HCT116 (cell line): ENCODE results near the gene MPPED1. TPM values are rescaled to one million over a fixed set of nuclear protein-coding genes. Genes with fewer than 3 reads are reported as not detected.

Experiments
- ATAC-seq: fragments of 200-7000 bp; cut with Tn5 transposase; 2 replicates; pipeline ENCODE4 v1.9.1; 2020; ENCODE audit warnings: mild to moderate bottlenecking, moderate library complexity
- BruUV-seq: library from RNA; stranded (reverse); fragments of 400-500 nt; replicated peaks from 2 replicates; lab custom pipeline; 2021; lab: Mats Ljungman, UMichigan
- CTCF ChIA-PET: fragments of 300-600 bp; sonication (Branson Sonifier 250); formaldehyde crosslinking; loops from one replicate; lab custom pipeline; 2021; ENCODE audit warnings: antibody characterized with exemption; lab: Charles Lee
- POLR2A ChIA-PET: fragments of 300-600, 350-600 bp; sonication (Branson Sonifier 250); formaldehyde crosslinking; loops from one replicate; lab custom pipeline; 2021; ENCODE audit warnings: antibody characterized with exemption; lab: Charles Lee
- RAD21 ChIA-PET, 2 experiments: fragments of 300-600 bp; sonication (Branson Sonifier 250); formaldehyde crosslinking; loops; one replicate each; lab custom pipeline; 2023; ENCODE audit warnings: low total read pairs in 2 of 2; ENCODE audit not compliant: uncharacterized antibody in 2 of 2, unreplicated experiment in 2 of 2, low non-redundant PET in 1 of 2; lab: Charles Lee
- DNase-seq: peaks from one replicate; pipeline ENCODE4 v3.0.0-alpha.2; 2010; ENCODE audit warnings: low read depth, low spot score
- H2AFZ ChIP-seq: fragments of 200-600 bp; shearing (Covaris generic), sonication (generic); 2 replicates; pipeline ENCODE4 v1.6.1; 2017; ENCODE audit warnings: low read depth, mixed run types, mixed read lengths, antibody characterized with exemption, low read length; ENCODE audit not compliant: poor library complexity, severe bottlenecking
- H3K27ac ChIP-seq: 2 replicates; pipeline ENCODE4 v1.5.1; 2012; ENCODE audit warnings: low read depth, low read length
- H3K27me3 ChIP-seq: fragments of 200-600 bp; sonication (generic); 2 replicates; pipeline ENCODE4 v1.6.1; 2016; ENCODE audit warnings: mixed run types, low read length, mixed read lengths; ENCODE audit not compliant: insufficient read depth
- H3K36me3 ChIP-seq, 2 experiments: fragments of 200-500 bp in 1 of 2; fragments of 200-600 bp in 1 of 2; sonication (Bioruptor generic) in 1 of 2; sonication (generic) in 1 of 2; 2 replicates each; pipeline versions ENCODE4 v1.5.1 to v1.6.1; 2014 to 2016; ENCODE audit warnings: low read length in 2 of 2, inconsistent platforms in 1 of 2, mixed read lengths in 1 of 2, mixed run types in 1 of 2; ENCODE audit not compliant: insufficient read depth in 2 of 2, control insufficient read depth in 1 of 2
- H3K4me1 ChIP-seq, 2 experiments: fragments of 200-600 bp in 1 of 2; sonication (generic) in 1 of 2; 2 replicates each; pipeline versions ENCODE4 v1.5.1 to v1.6.1; 2012 to 2017; ENCODE audit warnings: low read length in 2 of 2, inconsistent platforms in 1 of 2, mild to moderate bottlenecking in 1 of 2, mixed read lengths in 1 of 2, mixed run types in 1 of 2, moderate library complexity in 1 of 2; ENCODE audit not compliant: insufficient read depth in 2 of 2, control insufficient read depth in 1 of 2
- H3K4me2 ChIP-seq: fragments of 200-600 bp; sonication (generic); 2 replicates; pipeline ENCODE4 v1.6.1; 2017; ENCODE audit warnings: mixed run types, low read length, mixed read lengths
- H3K4me3 ChIP-seq, 2 experiments: fragments of 200-600 bp in 1 of 2; sonication (generic) in 1 of 2; replicated peaks in 1 of 2; 2 replicates each; pipeline ENCODE4 v1.5.1; 2011 to 2016; ENCODE audit warnings: low read length in 2 of 2, control low read depth in 1 of 2, low read depth in 1 of 2, mild to moderate bottlenecking in 1 of 2, mixed read lengths in 1 of 2, mixed run types in 1 of 2
- H3K79me2 ChIP-seq: fragments of 200-600 bp; sonication (generic); 2 replicates; pipeline ENCODE4 v1.6.1; 2017; ENCODE audit warnings: mild to moderate bottlenecking, mixed run types, low read length, moderate library complexity, mixed read lengths; ENCODE audit not compliant: insufficient read depth
- H3K9ac ChIP-seq: fragments of 200-600 bp; sonication (generic); 2 replicates; pipeline ENCODE4 v1.6.1; 2016; ENCODE audit warnings: low read length, mixed read lengths
- H3K9me2 ChIP-seq: fragments of 200-600 bp; sonication (generic), shearing (Covaris generic); 2 replicates; pipeline ENCODE4 v1.6.1; 2017; ENCODE audit warnings: mixed run types, mild to moderate bottlenecking, moderate library complexity; ENCODE audit not compliant: insufficient read depth
- H3K9me3 ChIP-seq, 2 experiments: fragments of 200-500 bp in 1 of 2; fragments of 200-600 bp in 1 of 2; sonication (Bioruptor generic) in 1 of 2; sonication (generic) in 1 of 2; 2 replicates each; pipeline ENCODE4 v1.6.1; 2014 to 2017; ENCODE audit warnings: low read length in 2 of 2, mixed read lengths in 2 of 2, inconsistent platforms in 1 of 2, low read depth in 1 of 2, mild to moderate bottlenecking in 1 of 2, mixed run types in 1 of 2, moderate library complexity in 1 of 2; ENCODE audit not compliant: control insufficient read depth in 1 of 2, insufficient read depth in 1 of 2
- H4K20me1 ChIP-seq: fragments of 200-600 bp; sonication (generic), shearing (Covaris generic); 2 replicates; pipeline ENCODE4 v1.6.1; 2017; ENCODE audit warnings: mixed run types, mild to moderate bottlenecking, moderate library complexity; ENCODE audit not compliant: insufficient read depth
- ATF3 ChIP-seq: IDR thresholded peaks from 2 replicates; pipeline ENCODE4 v1.6.1; 2012
- CTCF ChIP-seq, 3 experiments: fragments of 200-600 bp in 1 of 3; sonication (generic) in 1 of 3; IDR thresholded peaks in 2 of 3; conservative IDR thresholded peaks in 1 of 3; 2 replicates each; pipeline ENCODE4 v1.5.1; 2012 to 2017; ENCODE audit warnings: low read depth in 2 of 3, low read length in 2 of 3, antibody characterized with exemption in 1 of 3, borderline replicate concordance in 1 of 3, control low read depth in 1 of 3, mild to moderate bottlenecking in 1 of 3, mixed read lengths in 1 of 3, mixed run types in 1 of 3, moderate library complexity in 1 of 3; ENCODE audit not compliant: insufficient read depth in 1 of 3
- EGR1 ChIP-seq: IDR thresholded peaks from 2 replicates; pipeline ENCODE4 v1.6.1; 2012; ENCODE audit warnings: low read depth
- ELF1 ChIP-seq: IDR thresholded peaks from 2 replicates; pipeline ENCODE4 v1.6.1; 2012; ENCODE audit warnings: low read depth, borderline replicate concordance
- EZH2 ChIP-seq: fragments of 200-600 bp; sonication (generic); IDR thresholded peaks from 2 replicates; pipeline ENCODE4 v1.6.1; 2017; ENCODE audit warnings: antibody characterized with exemption, mixed run types
- EZH2phosphoT487 ChIP-seq: fragments of 200-600 bp; IDR thresholded peaks from 2 replicates; pipeline ENCODE4 v1.6.1; 2018; ENCODE audit warnings: antibody characterized with exemption, borderline replicate concordance
- FOSL1 ChIP-seq: IDR thresholded peaks from 2 replicates; pipeline ENCODE4 v1.6.1; 2012; ENCODE audit warnings: low read depth
- MAX ChIP-seq: IDR thresholded peaks from 2 replicates; pipeline ENCODE4 v1.6.1; 2012
- POLR2A ChIP-seq: IDR thresholded peaks from 2 replicates; pipeline ENCODE4 v1.7.0; 2011; ENCODE audit warnings: borderline replicate concordance; ENCODE audit not compliant: insufficient read depth, insufficient read length; ENCODE audit errors: extremely low read depth
- POLR2AphosphoS5 ChIP-seq: IDR thresholded peaks from 2 replicates; pipeline ENCODE4 v1.6.1; 2011; ENCODE audit warnings: mild to moderate bottlenecking, low read depth, low read length, moderate library complexity
- RAD21 ChIP-seq: IDR thresholded peaks from 2 replicates; pipeline ENCODE4 v1.6.1; 2012; ENCODE audit warnings: low read depth, mild to moderate bottlenecking
- REST ChIP-seq: IDR thresholded peaks from 2 replicates; pipeline ENCODE4 v1.6.1; 2012; ENCODE audit warnings: low read depth
- SRF ChIP-seq: IDR thresholded peaks from 2 replicates; pipeline ENCODE4 v1.6.1; 2012; ENCODE audit warnings: low read depth
- YY1 ChIP-seq: IDR thresholded peaks from 2 replicates; pipeline ENCODE4 v1.6.1; 2011; ENCODE audit warnings: low read length, low read depth, moderate library complexity, mild to moderate bottlenecking; ENCODE audit not compliant: insufficient replicate concordance; ENCODE audit errors: extremely low read depth
- ZBTB33 ChIP-seq: IDR thresholded peaks from 2 replicates; pipeline ENCODE4 v1.6.1; 2011; ENCODE audit warnings: mild to moderate bottlenecking, low read length, moderate library complexity; ENCODE audit not compliant: insufficient replicate concordance; ENCODE audit errors: extremely low read depth
- intact Hi-C: fragments of 100-400 bp; cut with micrococcal nuclease; formaldehyde crosslinking; loops from 2 replicates; pipeline ENCODE4 v1.10.0; 2022
- total RNA-seq: library from RNA; stranded (reverse); gene quantifications from one replicate; pipeline ENCODE4 v1.2.1, GENCODE V29; 2021; ENCODE audit not compliant: unreplicated experiment

Gene MPPED1
- total RNA-seq, 1 experiment from 2014 or later: not detected

GRCh38 chr22:43408009-43408408, 3.8 kb upstream of the MPPED1 start:
- H3K4me2 ChIP-seq: no peak overlapping the region
- ChIA-PET RAD21 (interaction anchor here in 1 of 2 experiments (0.6 kb wide), 1 partner anchor 477 kb away, joined by 3 read pairs; no protein-coding TSS in a partner anchor), CTCF (interaction anchor here (1.1 kb wide), 1 partner anchor 538 kb away, joined by 3 read pairs; no protein-coding TSS in a partner anchor), POLR2A (no interaction called here)
- ATAC-seq: no peak
- no peak overlapping the region for H3K9ac ChIP-seq
- H3K27ac ChIP-seq: no peak overlapping the region
- no peak overlapping the region for H2AFZ ChIP-seq
- no peaks in the 10 kb centered on the region for H4K20me1 ChIP-seq
- H3K4me1 ChIP-seq: no peaks in the 10 kb centered on the region
- no peak for TF ChIP-seq SRF
- TF ChIP-seq POLR2A: no peak
- TF ChIP-seq ZBTB33: no peak
- TF ChIP-seq YY1: no peak
- no peak for TF ChIP-seq CTCF (IDR thresholded peaks at IDR 0.05 in 2 of 3, conservative IDR thresholded peaks at IDR 0.05 in 1 of 3; ENCODE audit: borderline replicate concordance in 1 of 3, insufficient read depth in 1 of 3, low read depth in 2 of 3, low read length in 2 of 3)
- no peak for TF ChIP-seq EGR1
- no peak for TF ChIP-seq EZH2phosphoT487
- TF ChIP-seq POLR2AphosphoS5: no peak
- TF ChIP-seq MAX: no peak
- TF ChIP-seq REST: no peak
- no peak for TF ChIP-seq EZH2
- TF ChIP-seq ELF1: no peak
- no peak for TF ChIP-seq RAD21
- TF ChIP-seq ATF3: no peak
- TF ChIP-seq FOSL1: no peak
- no TSS peak for BruUV-seq
- no peaks in the 10 kb centered on the region for H3K79me2 ChIP-seq
- intact Hi-C loops: no loop called here
- H3K4me3 ChIP-seq: no peak overlapping the region
- no peaks in the 10 kb centered on the region for H3K9me3 ChIP-seq
- H3K9me2 ChIP-seq: no peaks in the 10 kb centered on the region
- peaks cover 4% of the 10 kb centered on the region; the same call in 1 of the 2 replicates for H3K27me3 ChIP-seq
- H3K36me3 ChIP-seq: no peaks in the 10 kb centered on the region
- no peak for DNase-seq
